Aorta (tissue), 5 donors: Measurements from ENCODE around the gene LPIN3. TPM values are rescaled to one million over a fixed set of nuclear protein-coding genes. Genes with fewer than 3 reads are reported as not detected.
"Not testable (repeated sequence)": the region's sequence is repeated elsewhere in the genome, so short reads cannot be mapped to it uniquely, and the experiment has no call there.

Experiments
- ATAC-seq: fragments of 200-7000 bp; cut with Tn5 transposase; one replicate; pipeline ENCODE4 v1.9.1; 2022; ENCODE audit warnings: moderate library complexity; ENCODE audit not compliant: low FRiP score
- DNase-seq, 2 donors: peaks; one replicate each; pipeline ENCODE4 v3.0.0-alpha.2; 2020
- H3K27ac ChIP-seq, 2 donors: one replicate each; pipeline ENCODE4 v1.5.1; 2013; ENCODE audit warnings: low read length in 2 of 2, mild to moderate bottlenecking in 2 of 2, moderate library complexity in 2 of 2, control low read depth in 1 of 2, inconsistent platforms in 1 of 2, low read depth in 1 of 2
- H3K27me3 ChIP-seq, 2 donors: one replicate each; pipeline ENCODE4 v1.6.1; 2013; ENCODE audit warnings: control low read depth in 1 of 2, low read length in 1 of 2, mild to moderate bottlenecking in 1 of 2, moderate library complexity in 1 of 2; ENCODE audit not compliant: insufficient read depth in 2 of 2, control insufficient read depth in 1 of 2
- H3K36me3 ChIP-seq, 2 donors: one replicate each; pipeline ENCODE4 v1.6.1; 2013; ENCODE audit warnings: control low read depth in 1 of 2, low read length in 1 of 2, mild to moderate bottlenecking in 1 of 2; ENCODE audit not compliant: insufficient read depth in 2 of 2, control insufficient read depth in 1 of 2
- H3K4me1 ChIP-seq, 2 donors: one replicate each; pipeline ENCODE4 v1.6.1; 2013; ENCODE audit warnings: low read length in 2 of 2, control low read depth in 1 of 2, mild to moderate bottlenecking in 1 of 2, moderate library complexity in 1 of 2; ENCODE audit not compliant: insufficient read depth in 2 of 2, control insufficient read depth in 1 of 2
- H3K4me3 ChIP-seq, 2 donors: one replicate each; pipeline ENCODE4 v1.5.1; 2013; ENCODE audit warnings: low read length in 2 of 2, control low read depth in 1 of 2, mild to moderate bottlenecking in 1 of 2
- H3K9me3 ChIP-seq: one replicate; pipeline ENCODE4 v1.6.1; 2013; ENCODE audit warnings: mild to moderate bottlenecking, low read length; ENCODE audit not compliant: control insufficient read depth
- WGBS, 2 donors: extraction: QIAGEN DNeasy Blood & Tissue Kit; methylation state at CpG; one replicate each; pipeline ENCODE4 v1.1.7; 2013; 5-methylcytosine and 5-hydroxymethylcytosine counted together
- intact Hi-C, 2 donors: fragments of 100-400 bp; cut with DNase I; formaldehyde crosslinking; loops; one replicate each; pipeline versions ENCODE4 v1.14.2 to v1.15.0; 2022
- polyA plus RNA-seq, 2 donors: library from polyadenylated mRNA; stranded (reverse); fragments of 200-250 nt; gene quantifications; one replicate each; pipeline ENCODE4 v1.2.3, GENCODE V29; 2013
- total RNA-seq, 2 donors: library from RNA; stranded (reverse); fragmentation: NEBNext Ultra II Directional; extraction: Animal tissue kit (Norgen Biotek cat#: 25700); gene quantifications; one replicate each; pipeline ENCODE4 v1.2.1, GENCODE V29; 2021
- donor health status: healthy with polysubstance abuse.
- donor health status: Bipolar disorder and iron deficiency.
- donor health status: DM: no; HTN: no; CAD: no.
- donor health status: DM: no; HTN: no; CAD: no.
- donor health status: DM: yes; HTN: yes; CAD: no.

Gene LPIN3
- total and polyA plus RNA-seq, 4 donors = 17.3 to 37.0 (median 22.0) TPM

GRCh38 chr20:41307021-41307420, 33.6 kb upstream of the LPIN3 start:
- WGBS, 2 donors = 97 to 100% methylated on average over 1 of the region's 1 CpG
- Histone ChIP-seq H3K4me1 (peaks cover 0 to 2% of the 10 kb centered on the region in 2 donors), H3K4me3 (no peak overlapping the region), H3K9me3 (no peaks in the 10 kb centered on the region), H3K27me3 (no peaks in the 10 kb centered on the region), H3K27ac (no peak overlapping the region), H3K36me3 (no peaks in the 10 kb centered on the region)
- DNase-seq = no peak
- ATAC-seq = no peak
- intact Hi-C loops = no loop called here

GRCh38 chr20:41308290-41308711, 32.3 kb upstream of the LPIN3 start:
- 3 to 4% methylated on average over 1 of the region's 1 CpG for WGBS, 2 donors
- Histone ChIP-seq H3K27me3 (no peaks in the 10 kb centered on the region), H3K4me1 (peaks cover 0 to 2% of the 10 kb centered on the region in 2 donors), H3K9me3 (no peaks in the 10 kb centered on the region), H3K36me3 (no peaks in the 10 kb centered on the region), H3K27ac (peak overlapping the region in 1 of 2 donors; percentile 47), H3K4me3 (no peak overlapping the region)
- intact Hi-C loops = no loop called here
- no peak for DNase-seq
- peak; percentile 53 for ATAC-seq

- DNase-seq = no peak
- intact Hi-C loops = no loop called here
- Histone ChIP-seq H3K4me1 (peaks cover 0 to 2% of the 10 kb centered on the region in 2 donors), H3K9me3 (no peaks in the 10 kb centered on the region), H3K27me3 (no peaks in the 10 kb centered on the region), H3K27ac (peak overlapping the region; percentile 39 to 76), H3K36me3 (no peaks in the 10 kb centered on the region), H3K4me3 (no peak overlapping the region)
- no peak for ATAC-seq
- WGBS, 2 donors = 31 to 33% methylated on average over 3 of the region's 3 CpGs
Measured at GRCh38 chr20:41308726-41309413, 31.8 kb upstream of the LPIN3 start.

GRCh38 chr20:41309817-41310216, 30.8 kb upstream of the LPIN3 start:
- Histone ChIP-seq H3K4me1 (peaks cover 0 to 2% of the 10 kb centered on the region in 2 donors), H3K27me3 (no peaks in the 10 kb centered on the region), H3K9me3 (no peaks in the 10 kb centered on the region), H3K36me3 (no peaks in the 10 kb centered on the region), H3K27ac (no peak overlapping the region), H3K4me3 (no peak overlapping the region)
- 23 to 41% methylated on average over 2 of the region's 2 CpGs for WGBS, 2 donors
- intact Hi-C loops = no loop called here
- ATAC-seq (no peak), DNase-seq (no peak)

GRCh38 chr20:41312009-41312408, 28.6 kb upstream of the LPIN3 start:
- DNase-seq, H3K27me3 ChIP-seq, intact Hi-C loops, H3K27ac ChIP-seq, H3K36me3 ChIP-seq, H3K4me3 ChIP-seq, H3K4me1 ChIP-seq, ATAC-seq, H3K9me3 ChIP-seq: not testable (repeated sequence)
- WGBS, 2 donors = 95% methylated on average over 6 of the region's 6 CpGs

GRCh38 chr20:41314386-41314785, 26.2 kb upstream of the LPIN3 start:
- no peak overlapping the region for H3K27ac ChIP-seq
- WGBS, 2 donors = 15 to 25% methylated on average over 2 of the region's 2 CpGs

GRCh38 chr20:41316051-41316450, 24.6 kb upstream of the LPIN3 start:
- intact Hi-C loops = loop anchor here (2.0 to 5.0 kb wide), 4 partner anchors 25 to 139 kb away; partner anchors contain the start of gene LPIN3 (in 1 of the 2)
- WGBS, 2 donors = 74 to 77% methylated on average over 6 of the region's 6 CpGs
- peaks cover 3% of the 10 kb centered on the region in 2 donors for H3K4me1 ChIP-seq

More at GRCh38 chr20:41314386-41314785, 26.2 kb upstream of the LPIN3 start:
- intact Hi-C loops = no loop called here
- H3K4me1 ChIP-seq = peaks cover 3% of the 10 kb centered on the region in 2 donors
- no peak overlapping the region for H3K4me3 ChIP-seq
- no peaks in the 10 kb centered on the region for H3K36me3 ChIP-seq
- DNase-seq (no peak), ATAC-seq (no peak)
- H3K9me3 ChIP-seq = no peaks in the 10 kb centered on the region
- H3K27me3 ChIP-seq = no peaks in the 10 kb centered on the region

GRCh38 chr20:41316602-41317545, 23.7 kb upstream of the LPIN3 start:
- Histone ChIP-seq H3K4me3 (peak overlapping the region; percentile 83 to 96), H3K36me3 (no peaks in the 10 kb centered on the region), H3K27ac (peak overlapping the region; percentile 53 to 98), H3K27me3 (no peaks in the 10 kb centered on the region), H3K9me3 (no peaks in the 10 kb centered on the region), H3K4me1 (peaks cover 3% of the 10 kb centered on the region in 2 donors)
- WGBS, 2 donors = 1 to 2% methylated on average over 46 to 66 of the region's 66 CpGs
- peak; percentile 85 for ATAC-seq
- DNase-seq = peak; percentile 87 to 94
- intact Hi-C loops = loop anchor here (2.0 to 5.0 kb wide), 4 partner anchors 24 to 140 kb away; partner anchors contain the start of gene LPIN3 (in 1 of the 2)

More at GRCh38 chr20:41316051-41316450, 24.6 kb upstream of the LPIN3 start:
- no peaks in the 10 kb centered on the region for H3K27me3 ChIP-seq
- ATAC-seq = no peak
- H3K36me3 ChIP-seq = no peaks in the 10 kb centered on the region
- no peak overlapping the region for H3K27ac ChIP-seq
- no peak for DNase-seq
- peak overlapping the region; percentile 83 to 96 for H3K4me3 ChIP-seq
- H3K9me3 ChIP-seq = no peaks in the 10 kb centered on the region
